SK-N-SH (cell line): Measurements from ENCODE around the gene FAHD2A. TPM values are rescaled to one million over a fixed set of nuclear protein-coding genes. Genes with fewer than 3 reads are reported as not detected.
A peak's percentile ranks its signal among the peaks of the same experiment; 100 is the strongest.

ENCODE experiments used
- CTCF ChIA-PET: fragments of 300-600, 350-600 bp; formaldehyde crosslinking; extraction: SDS; loops from one replicate; lab custom pipeline; 2021; lab: Yijun Ruan, JAX
- POLR2A ChIA-PET: fragments of 350-600 bp; sonication (Branson Sonifier 250); formaldehyde crosslinking; extraction: SDS; loops from one replicate; lab custom pipeline; 2020; ENCODE audit warnings: antibody characterized with exemption, inconsistent platforms; lab: Yijun Ruan, JAX
- DNase-seq: peaks from one replicate; pipeline ENCODE4 v3.0.0; 2012
- H2AFZ ChIP-seq: fragments of 200-600 bp; sonication (generic); 2 replicates; pipeline ENCODE4 v1.8.1; 2016; ENCODE audit warnings: antibody characterized with exemption, mild to moderate bottlenecking, low read depth
- H3F3A ChIP-seq: fragments of 200-600 bp; sonication (generic); replicated peaks from 2 replicates; pipeline ENCODE3; 2016; ENCODE audit warnings: antibody characterized with exemption, mild to moderate bottlenecking; ENCODE audit not compliant: insufficient read depth
- H3K27ac ChIP-seq, 2 experiments: fragments of 200-500 bp in 1 of 2; fragments of 200-600 bp in 1 of 2; sonication (Bioruptor generic) in 1 of 2; sonication (generic), shearing (Covaris generic) in 1 of 2; 2 replicates each; pipeline versions ENCODE4 v1.5.1 to v1.6.1; 2014 to 2016; ENCODE audit warnings: low read depth in 2 of 2, inconsistent platforms in 1 of 2, low read length in 1 of 2, mild to moderate bottlenecking in 1 of 2, mixed read lengths in 1 of 2
- H3K27me3 ChIP-seq: fragments of 200-600 bp; sonication (generic), shearing (Covaris generic); 2 replicates; pipeline ENCODE4 v1.6.1; 2016; ENCODE audit warnings: mixed run types; ENCODE audit not compliant: insufficient read depth
- H3K36me3 ChIP-seq, 2 experiments: fragments of 200-500 bp in 1 of 2; fragments of 200-600 bp in 1 of 2; sonication (Bioruptor generic) in 1 of 2; sonication (generic) in 1 of 2; replicated peaks in 1 of 2; 2 replicates each; pipeline versions ENCODE3 to v1.5.1; 2014 to 2016; ENCODE audit warnings: low read length in 1 of 2, mild to moderate bottlenecking in 1 of 2; ENCODE audit not compliant: insufficient read depth in 2 of 2, control insufficient read depth in 1 of 2
- H3K4me1 ChIP-seq, 2 experiments: fragments of 200-500 bp in 1 of 2; fragments of 200-600 bp in 1 of 2; sonication (Bioruptor generic) in 1 of 2; sonication (generic), shearing (Covaris generic) in 1 of 2; 2 replicates each; pipeline versions ENCODE4 v1.5.1 to v1.6.1; 2014 to 2016; ENCODE audit warnings: low read depth in 1 of 2, low read length in 1 of 2, mixed run types in 1 of 2; ENCODE audit not compliant: insufficient read depth in 2 of 2, control insufficient read depth in 1 of 2
- H3K4me2 ChIP-seq: fragments of 200-600 bp; sonication (generic), shearing (Covaris generic); 2 replicates; pipeline ENCODE4 v1.6.1; 2017; ENCODE audit warnings: mixed run types
- H3K4me3 ChIP-seq, 2 experiments: fragments of 200-500 bp in 1 of 2; fragments of 200-600 bp in 1 of 2; sonication (Bioruptor generic) in 1 of 2; sonication (generic), shearing (Covaris generic) in 1 of 2; 2 replicates each; pipeline versions ENCODE4 v1.5.1 to v1.8.1; 2014 to 2016; ENCODE audit warnings: low read depth in 2 of 2, inconsistent platforms in 1 of 2, low read length in 1 of 2, mild to moderate bottlenecking in 1 of 2, mixed read lengths in 1 of 2, moderate library complexity in 1 of 2
- H3K79me2 ChIP-seq: fragments of 200-600 bp; sonication (generic); 2 replicates; pipeline ENCODE4 v1.8.1; 2017; ENCODE audit warnings: mild to moderate bottlenecking; ENCODE audit not compliant: insufficient read depth
- H3K9ac ChIP-seq: fragments of 200-600 bp; sonication (generic); 2 replicates; pipeline ENCODE4 v1.6.1; 2017; ENCODE audit warnings: mixed run types
- H3K9me2 ChIP-seq: fragments of 200-600 bp; sonication (generic); 2 replicates; pipeline ENCODE4 v1.6.1; 2017; ENCODE audit warnings: mixed run types
- H3K9me3 ChIP-seq: fragments of 200-600 bp; sonication (generic); 2 replicates; pipeline ENCODE4 v1.6.1; 2017; ENCODE audit warnings: mixed run types, mild to moderate bottlenecking, moderate library complexity
- H4K20me1 ChIP-seq: fragments of 200-600 bp; sonication (generic); 2 replicates; pipeline ENCODE4 v1.6.1; 2017; ENCODE audit warnings: mild to moderate bottlenecking, mixed run types; ENCODE audit not compliant: insufficient read depth
- CHD2 ChIP-seq: fragments of 150-350 bp; IDR thresholded peaks from 2 replicates; pipeline ENCODE4 v1.6.1; 2018; ENCODE audit warnings: low read length; ENCODE audit not compliant: partially characterized antibody
- CTCF ChIP-seq: fragments of 200-600 bp; sonication (generic); IDR thresholded peaks from 2 replicates; pipeline ENCODE4 v1.6.1; 2017; ENCODE audit warnings: antibody characterized with exemption, mild to moderate bottlenecking, moderate library complexity
- EP300 ChIP-seq, 2 experiments: IDR thresholded peaks; 2 replicates each; pipeline versions ENCODE4 v1.4.0 to v1.6.1; 2012; ENCODE audit warnings: borderline replicate concordance in 1 of 2, low read depth in 1 of 2, low read length in 1 of 2
- FOXM1 ChIP-seq: IDR thresholded peaks from 2 replicates; pipeline ENCODE4 v1.4.0; 2012; ENCODE audit warnings: low read depth, mild to moderate bottlenecking
- GATA2 ChIP-seq: sonication (generic); formaldehyde crosslinking; IDR thresholded peaks from 2 replicates; pipeline ENCODE4 v1.5.0; 2020; ENCODE audit warnings: mild to moderate bottlenecking, missing genetic modification reagents
- JUND ChIP-seq: IDR thresholded peaks from 2 replicates; pipeline ENCODE4 v1.4.0; 2012
- MAX ChIP-seq: IDR thresholded peaks from 2 replicates; pipeline ENCODE4 v1.4.0; 2012; ENCODE audit warnings: low read depth
- MEF2A ChIP-seq: IDR thresholded peaks from 2 replicates; pipeline ENCODE4 v1.4.0; 2012; ENCODE audit warnings: low read depth, borderline replicate concordance
- MXI1 ChIP-seq: IDR thresholded peaks from 2 replicates; pipeline ENCODE4 v1.6.1; 2012; ENCODE audit warnings: mild to moderate bottlenecking, low read depth, low read length, improper control_type of control experiment
- POLR2AphosphoS5 ChIP-seq: IDR thresholded peaks from 2 replicates; pipeline ENCODE4 v1.6.1; 2012; ENCODE audit warnings: low read depth, low read length
- RCOR1 ChIP-seq: fragments of 150-350 bp; IDR thresholded peaks from 2 replicates; pipeline ENCODE4 v1.6.1; 2017; ENCODE audit warnings: antibody characterized with exemption, low read length
- RFX5 ChIP-seq: IDR thresholded peaks from 2 replicates; pipeline ENCODE4 v1.6.1; 2012; ENCODE audit warnings: mild to moderate bottlenecking, improper control_type of control experiment, low read length
- SIN3A ChIP-seq: IDR thresholded peaks from 2 replicates; pipeline ENCODE4 v1.6.1; 2012; ENCODE audit warnings: low read depth, mild to moderate bottlenecking, low read length, moderate library complexity, borderline replicate concordance
- TAF1 ChIP-seq: IDR thresholded peaks from 2 replicates; pipeline ENCODE4 v1.6.1; 2012; ENCODE audit warnings: low read depth, mild to moderate bottlenecking, low read length, moderate library complexity, borderline replicate concordance
- TEAD4 ChIP-seq: IDR thresholded peaks from 2 replicates; pipeline ENCODE4 v1.4.0; 2012; ENCODE audit warnings: mild to moderate bottlenecking, borderline replicate concordance; ENCODE audit not compliant: insufficient read depth
- USF2 ChIP-seq: fragments of 150-350 bp; IDR thresholded peaks from 2 replicates; pipeline ENCODE4 v1.6.1; 2017; ENCODE audit warnings: antibody characterized with exemption, low read length, low read depth, borderline replicate concordance
- YY1 ChIP-seq: IDR thresholded peaks from 2 replicates; pipeline ENCODE4 v1.4.0; 2012; ENCODE audit warnings: low read depth, mild to moderate bottlenecking
- WGBS: methylation state at CpG from one replicate; pipeline ENCODE4 v1.1.6; 2017; ENCODE audit warnings: low lambda C conversion rate; 5-methylcytosine and 5-hydroxymethylcytosine counted together
- polyA plus RNA-seq, 3 experiments: library from polyadenylated mRNA; depleted of rRNA; stranded (reverse); fragments of >200 nt; gene quantifications; 2 replicates each; pipeline ENCODE4 v1.2.3, GENCODE V29; 2012

Gene FAHD2A
- 40.5 and 48.2 TPM in 2 replicates for polyA plus RNA-seq (2012; rRNA removed)
- polyA plus RNA-seq (2012; cell fraction: cytosol; rRNA removed), result 23.7 and 31.1 TPM in 2 replicates
- polyA plus RNA-seq (2012; cell fraction: nucleus; rRNA removed), result 109 and 128 TPM in 2 replicates

GRCh38 chr2:95402370-95403203 is at the start of gene FAHD2A:
Gene FAHD2A, plus strand, starts transcription at chr2:95402708. Its CDS starts 2,851 bp downstream, at chr2:95405559.
- no peaks in the 10 kb centered on the region for H3K27me3 ChIP-seq
- TF ChIP-seq TEAD4 (no peak), SIN3A (peak; percentile 66; the same call in 1 of the 2 replicates), POLR2AphosphoS5 (peak; percentile 86), MXI1 (0 out of 2 replicates have a peak, but pooled peaks have one; percentile 35), CHD2 (peak; percentile 29), RCOR1 (0 out of 2 replicates have a peak, but pooled peaks have one; percentile 7), YY1 (no peak), TAF1 (peak; percentile 56; the same call in 1 of the 2 replicates)
- TF ChIP-seq, all 33 proteins: peak for 6
- no peaks in the 10 kb centered on the region for H3F3A ChIP-seq
- peaks cover 6 to 18% of the 10 kb centered on the region in 2 experiments; a peak in 2 of 4 replicates for H3K4me1 ChIP-seq
- POLR2A ChIA-PET, result interaction anchor here (0.9 kb wide), 1 partner anchor 237 kb away, joined by 3 read pairs; the partner anchor contains the start of gene ZNF2
- H3K9me2 ChIP-seq, result no peaks in the 10 kb centered on the region
- WGBS, result 0% methylated on average over 28 of the region's 64 CpGs
- H3K79me2 ChIP-seq, result peaks cover 40% of the 10 kb centered on the region
- peak within 1 kb of the TSS; percentile 53 to 60; a peak in 3 of 4 replicates for H3K27ac ChIP-seq
- H3K9ac ChIP-seq, result peak within 1 kb of the TSS; percentile 92
- H3K4me2 ChIP-seq, result peak within 1 kb of the TSS; percentile 90
- no peaks in the 10 kb centered on the region for H3K9me3 ChIP-seq
- H3K36me3 ChIP-seq, result peaks cover 3 to 4% of the 10 kb centered on the region in 2 experiments
- no peaks in the 10 kb centered on the region for H4K20me1 ChIP-seq
- CTCF ChIA-PET, result interaction anchor here (1.3 to 2.8 kb wide), 5 partner anchors 10 to 326 kb away, joined by 3 to 27 read pairs (median 6); no protein-coding TSS in a partner anchor
- peak within 1 kb of the TSS; percentile 97 for H2AFZ ChIP-seq
- peak; percentile 98 for DNase-seq
- peak within 1 kb of the TSS; percentile 93 to 99 for H3K4me3 ChIP-seq

GRCh38 chr2:95353055-95353575 is 49.4 kb upstream of the FAHD2A start:
- Histone ChIP-seq H3K27ac (no peak overlapping the region), H3K4me2 (no peak overlapping the region), H3K27me3 (peaks cover 13% of the 10 kb centered on the region; the same call in 1 of the 2 replicates), H3K4me3 (no peak overlapping the region), H2AFZ (no peak overlapping the region), H3K9ac (no peak overlapping the region), H3K79me2 (no peaks in the 10 kb centered on the region), H4K20me1 (no peaks in the 10 kb centered on the region), H3F3A (no peaks in the 10 kb centered on the region), H3K36me3 (no peaks in the 10 kb centered on the region), H3K9me3 (no peaks in the 10 kb centered on the region), H3K4me1 (no peaks in the 10 kb centered on the region), H3K9me2 (no peaks in the 10 kb centered on the region)
- POLR2A ChIA-PET, result no interaction called here
- 38% methylated on average over 7 of the region's 10 CpGs for WGBS
- CTCF ChIA-PET, result interaction anchor here (0.6 kb wide), 1 partner anchor 335 kb away, joined by 3 read pairs; no protein-coding TSS in a partner anchor
- TF ChIP-seq MAX (no peak), MXI1 (no peak), TEAD4 (no peak), GATA2 (CRISPR knock-in tag) (no peak), JUND (no peak), POLR2AphosphoS5 (no peak), TAF1 (no peak), MEF2A (no peak), CTCF (no peak), USF2 (no peak), RFX5 (no peak), FOXM1 (no peak), EP300 (IDR thresholded peaks at IDR 0.05; ENCODE audit: borderline replicate concordance in 1 of 2, low read depth in 1 of 2, low read length in 1 of 2) (no peak), YY1 (no peak)
- DNase-seq, result no peak
